OCI-M1 (cell line): ENCODE results near the gene ACTN1.
A peak's percentile ranks its signal among the peaks of the same experiment; 100 is the strongest.

Source experiments
- DNase-seq: peaks from one replicate; lab custom pipeline; 2025; lab: John Stamatoyannopoulos, UW

The ACTN1 gene

GRCh38 chr14:68916358-68916941 is 62.7 kb downstream of the ACTN1 start:
- no peak for DNase-seq

- DNase-seq = no peak
Measured at GRCh38 chr14:68913516-68913915, 65.6 kb downstream of the ACTN1 start.

- DNase-seq = peak; percentile 77
Measured at GRCh38 chr14:68911594-68912227, 67.4 kb downstream of the ACTN1 start.

- DNase-seq = no peak
Measured at GRCh38 chr14:68910540-68910939, 68.6 kb downstream of the ACTN1 start.

- DNase-seq = no peak
Measured at GRCh38 chr14:68908803-68909202, 70.3 kb downstream of the ACTN1 start.

GRCh38 chr14:68908201-68908600 is 70.9 kb downstream of the ACTN1 start:
- no peak for DNase-seq

- DNase-seq = no peak
Measured at GRCh38 chr14:68906439-68906838, 72.7 kb downstream of the ACTN1 start.

GRCh38 chr14:68905107-68905895 is 73.8 kb downstream of the ACTN1 start:
- DNase-seq = no peak

- no peak for DNase-seq
Measured at GRCh38 chr14:68902357-68902756, 76.7 kb downstream of the ACTN1 start.

GRCh38 chr14:68899033-68899603 is 80.0 kb downstream of the ACTN1 start:
- DNase-seq = no peak

GRCh38 chr14:68898248-68899032 is 80.7 kb downstream of the ACTN1 start:
- DNase-seq = no peak

- DNase-seq = no peak
Measured at GRCh38 chr14:68897559-68898155, 81.4 kb downstream of the ACTN1 start.

GRCh38 chr14:68896132-68896531 is 83.0 kb downstream of the ACTN1 start:
- no peak for DNase-seq

GRCh38 chr14:68894802-68895703 is 84.0 kb downstream of the ACTN1 start:
- no peak for DNase-seq

- DNase-seq = no peak
Measured at GRCh38 chr14:68894123-68894522, 85.0 kb downstream of the ACTN1 start.

GRCh38 chr14:68893566-68893965 is 85.5 kb downstream of the ACTN1 start:
- peak; percentile 32 for DNase-seq

GRCh38 chr14:68892961-68893360 is 86.1 kb downstream of the ACTN1 start:
- no peak for DNase-seq

GRCh38 chr14:68891851-68892660 is 87.0 kb downstream of the ACTN1 start:
- no peak for DNase-seq

GRCh38 chr14:68890173-68890931 is 88.8 kb downstream of the ACTN1 start:
- DNase-seq = no peak
